Heart right ventricle (tissue), 16 donors: ENCODE results near the gene OR4S1. TPM values are rescaled to one million over a fixed set of nuclear protein-coding genes. Genes with fewer than 3 reads are reported as not detected.
A peak's percentile ranks its signal among the peaks of the same experiment; 100 is the strongest.
"Not testable (repeated sequence)": the region's sequence is repeated elsewhere in the genome, so short reads cannot be mapped to it uniquely, and the experiment has no call there.

Experiments used
- ATAC-seq, 8 donors: fragments of 200-7000 bp; cut with Tn5 transposase; one replicate each; pipeline ENCODE4 v1.9.1; 2020; ENCODE audit warnings: mild to moderate bottlenecking in 8 of 8, moderate library complexity in 8 of 8, moderate number of reproducible peaks in 1 of 8
- DNase-seq, 2 donors: peaks; one replicate each; pipeline ENCODE4 v3.0.0-alpha.2; 2020
- H3K27ac ChIP-seq, 10 donors: fragments of 200-600 bp; sonication (generic) in 2 of 10; one replicate each; pipeline versions ENCODE4 v1.5.0 to v1.8.0; 2020 to 2022; ENCODE audit warnings: mild to moderate bottlenecking in 3 of 10
- H3K27me3 ChIP-seq, 7 donors: fragments of 200-600 bp; one replicate each; pipeline ENCODE4 v1.8.0; 2021 to 2022; ENCODE audit warnings: mild to moderate bottlenecking in 2 of 7
- H3K36me3 ChIP-seq, 9 donors: fragments of 200-600 bp; sonication (generic) in 1 of 9; one replicate each; pipeline versions ENCODE4 v1.5.0 to v1.8.0; 2020 to 2022; ENCODE audit warnings: mild to moderate bottlenecking in 2 of 9
- H3K4me1 ChIP-seq, 9 donors: fragments of 200-600 bp; sonication (generic) in 1 of 9; one replicate each; pipeline versions ENCODE4 v1.5.0 to v1.8.0; 2020 to 2022; ENCODE audit warnings: mild to moderate bottlenecking in 4 of 9
- H3K4me3 ChIP-seq, 10 donors: fragments of 200-600 bp; sonication (generic) in 2 of 10; one replicate each; pipeline versions ENCODE4 v1.5.0 to v1.8.0; 2020 to 2022; ENCODE audit warnings: mild to moderate bottlenecking in 7 of 10, moderate library complexity in 2 of 10
- H3K9me3 ChIP-seq, 11 donors: fragments of 200-600 bp in 10 of 11; sonication (generic) in 2 of 11; one replicate each; pipeline versions ENCODE4 v1.5.0 to v1.8.0; 2013 to 2022; ENCODE audit warnings: mild to moderate bottlenecking in 2 of 11, control low read depth in 1 of 11, moderate library complexity in 1 of 11
- WGBS, 2 donors: extraction: QIAGEN DNeasy Blood & Tissue Kit; methylation state at CpG; one replicate each; pipeline ENCODE4 v1.1.7; 2013; ENCODE audit warnings: inconsistent platforms in 1 of 2; 5-methylcytosine and 5-hydroxymethylcytosine counted together
- intact Hi-C, 10 donors: fragments of 100-400 bp; cut with DNase I; formaldehyde crosslinking; loops; one replicate each; pipeline versions ENCODE4 v1.11.1 to v1.14.2; 2022
- polyA plus RNA-seq, 2 donors: library from polyadenylated mRNA; stranded (reverse); fragments of 200-250 nt; gene quantifications; one replicate each; pipeline ENCODE4 v1.2.3, GENCODE V29; 2013
- total RNA-seq, 10 donors: library from RNA; stranded (reverse); fragmentation: NEBNext Ultra II Directional in 3 of 10; extraction: Animal tissue kit (Norgen Biotek cat#: 25700) in 3 of 10; gene quantifications; one replicate each; pipeline versions ENCODE4 v1.2.1 to v1.2.4, GENCODE V29; 2021 to 2023
- TF ChIP-seq, protein P1 (sequence below), 9 donors: fragments of 200-600 bp; sonication (generic) in 2 of 9; IDR thresholded peaks; one replicate each; pipeline versions ENCODE4 v1.5.0 to v1.8.0; 2021 to 2022; ENCODE audit warnings: antibody characterized with exemption in 9 of 9, mild to moderate bottlenecking in 5 of 9, moderate library complexity in 1 of 9
- donor health status: Arrhythmogenic right ventricular cardiomyopathy.
- donor health status: ischemic (EF 13 %, LVEDD 7.1; RV severe dilation, severe dysfunction).
- donor health status: healthy with polysubstance abuse.
- donor health status: DM: no; HTN: yes; CAD: no.
- donor health status: DM: no; HTN: no; CAD: no.
- donor health status: ischemic (EF 25% LVEDD 6.9; RV normal size, moderate dysfunction).
- donor health status: ischemic (EF 25% LVEDD 5.7; RV mildly dilated, moderate dysfunction).
- donor health status: healthy.
- donor health status: DM: yes; HTN: yes; CAD: no.
- donor health status: Ischemic cardiomyopathy.
- donor health status: ischemic (EF 35%, LVEDD 5.7; RV mildly dilated, moderate dysfunction).
- donor health status: nonischemic (EF 11% LVEDD 7.7; RV severe dilation, severe dysfunction).
- donor health status: DM: yes; HTN: yes; CAD: no.
- donor health status: PGD.
- donor health status: ischemic (EF 29% LVEDD 5.4; RV normal size, mild dysfunction).
- donor health status: nonischemic (EF 23%, LVEDD 6.1; RV moderate dilation, normal function).

The OR4S1 gene
- total and polyA plus RNA-seq, 12 donors: not detected

DNA sequence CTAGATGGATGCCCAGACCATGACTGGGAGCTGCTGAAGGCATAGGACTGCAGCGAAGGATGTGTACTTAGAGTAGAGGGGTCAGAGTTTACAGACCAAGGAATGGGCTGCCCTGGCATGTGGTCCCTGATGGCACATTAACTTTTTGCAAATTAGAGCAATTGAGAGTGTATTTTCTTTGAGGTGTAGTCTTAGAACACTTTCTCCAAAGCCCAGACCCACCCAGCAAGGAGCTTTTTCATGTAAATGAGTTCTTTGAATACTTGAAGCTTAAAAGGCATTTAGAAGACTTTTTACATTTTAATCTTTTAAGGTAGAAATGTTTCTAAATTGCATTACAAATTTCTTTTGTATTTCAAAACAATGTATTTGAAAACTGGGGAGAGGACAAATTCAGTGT is 33.4 kb upstream of the OR4S1 start:
- Histone ChIP-seq H3K4me3 (no peak overlapping the region), H3K9me3 (no peaks in the 10 kb centered on the region), H3K36me3 (no peaks in the 10 kb centered on the region), H3K27me3 (no peaks in the 10 kb centered on the region), H3K4me1 (no peaks in the 10 kb centered on the region), H3K27ac (no peak overlapping the region)
- TF ChIP-seq, protein P1, sequence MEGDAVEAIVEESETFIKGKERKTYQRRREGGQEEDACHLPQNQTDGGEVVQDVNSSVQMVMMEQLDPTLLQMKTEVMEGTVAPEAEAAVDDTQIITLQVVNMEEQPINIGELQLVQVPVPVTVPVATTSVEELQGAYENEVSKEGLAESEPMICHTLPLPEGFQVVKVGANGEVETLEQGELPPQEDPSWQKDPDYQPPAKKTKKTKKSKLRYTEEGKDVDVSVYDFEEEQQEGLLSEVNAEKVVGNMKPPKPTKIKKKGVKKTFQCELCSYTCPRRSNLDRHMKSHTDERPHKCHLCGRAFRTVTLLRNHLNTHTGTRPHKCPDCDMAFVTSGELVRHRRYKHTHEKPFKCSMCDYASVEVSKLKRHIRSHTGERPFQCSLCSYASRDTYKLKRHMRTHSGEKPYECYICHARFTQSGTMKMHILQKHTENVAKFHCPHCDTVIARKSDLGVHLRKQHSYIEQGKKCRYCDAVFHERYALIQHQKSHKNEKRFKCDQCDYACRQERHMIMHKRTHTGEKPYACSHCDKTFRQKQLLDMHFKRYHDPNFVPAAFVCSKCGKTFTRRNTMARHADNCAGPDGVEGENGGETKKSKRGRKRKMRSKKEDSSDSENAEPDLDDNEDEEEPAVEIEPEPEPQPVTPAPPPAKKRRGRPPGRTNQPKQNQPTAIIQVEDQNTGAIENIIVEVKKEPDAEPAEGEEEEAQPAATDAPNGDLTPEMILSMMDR (IDR thresholded peaks at IDR 0.05): no peak
- 22 to 35% methylated on average over 1 of the region's 1 CpG for WGBS, 2 donors
- ATAC-seq (no peak), DNase-seq (no peak)
- intact Hi-C loops: no loop called here

DNA sequence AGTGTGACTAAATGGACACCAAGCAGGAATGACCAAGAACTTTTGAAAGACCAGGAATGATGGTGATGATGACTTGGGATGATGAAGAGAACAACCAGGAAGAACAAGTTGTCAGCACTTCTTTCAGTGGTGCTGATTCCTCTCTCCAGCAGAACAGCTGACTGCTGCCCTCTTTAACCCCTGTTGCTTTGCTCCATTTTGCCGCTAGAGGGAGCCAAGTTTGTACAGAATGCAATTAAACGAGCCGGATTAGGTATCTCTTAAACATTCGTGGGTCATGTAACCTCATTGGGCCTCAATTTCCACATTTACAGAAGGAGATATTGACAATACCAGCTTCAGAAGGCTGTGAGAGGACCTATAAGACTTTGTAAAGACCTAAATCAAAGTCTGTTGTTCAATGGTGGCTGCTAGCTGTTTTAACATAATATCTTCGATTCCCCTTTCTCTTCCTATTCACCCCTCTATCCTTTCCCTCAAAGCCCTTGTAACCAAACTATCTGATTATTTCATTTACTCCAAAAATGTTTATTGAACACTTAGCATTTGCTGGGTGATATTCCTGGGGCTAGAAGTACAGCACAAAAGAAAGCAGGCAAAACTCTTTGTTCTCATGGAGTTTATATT is 1.9 kb downstream of the OR4S1 start:
- no peaks in the 10 kb centered on the region for H3K4me1 ChIP-seq
- H3K4me3 ChIP-seq: no peak overlapping the region
- WGBS, 2 donors: 19 to 21% methylated on average over 5 of the region's 5 CpGs
- H3K9me3 ChIP-seq: peaks cover 0 to 14% (median 0%) of the 10 kb centered on the region in 11 donors
- ATAC-seq (peak in 5 of 8 donors; percentile 29 to 73 (median 60)), DNase-seq (peak; percentile 15 to 56)
- H3K27ac ChIP-seq: no peak overlapping the region
- intact Hi-C loops: loop anchor here in 4 of 10 donors (5.0 to 10.0 kb wide), 3 partner anchors 133 to 857 kb away; no protein-coding TSS in a partner anchor
- no peaks in the 10 kb centered on the region for H3K27me3 ChIP-seq
- H3K36me3 ChIP-seq: no peaks in the 10 kb centered on the region
- TF ChIP-seq, protein P1 (IDR thresholded peaks at IDR 0.05): peak; percentile 54 to 88 (median 79)

DNA sequence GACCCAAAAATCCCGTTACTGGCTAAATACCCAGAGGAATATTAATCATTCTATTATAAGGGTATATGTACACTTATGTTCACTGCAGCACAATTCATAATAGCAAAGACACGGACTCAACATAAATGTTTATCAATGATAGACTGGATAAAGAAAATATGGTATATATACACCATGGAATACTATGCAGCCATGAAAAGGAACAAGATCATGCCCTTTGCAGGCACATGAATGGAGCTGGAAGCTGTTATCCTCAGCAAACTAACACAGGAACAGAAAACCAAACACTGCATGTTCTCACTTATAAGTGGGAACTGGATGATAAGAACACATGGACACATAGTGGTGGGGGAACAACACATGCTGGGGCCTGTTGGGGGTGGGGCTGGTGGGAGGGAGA is 7.6 kb downstream of the OR4S1 start:
- not testable (repeated sequence) for ATAC-seq

DNA sequence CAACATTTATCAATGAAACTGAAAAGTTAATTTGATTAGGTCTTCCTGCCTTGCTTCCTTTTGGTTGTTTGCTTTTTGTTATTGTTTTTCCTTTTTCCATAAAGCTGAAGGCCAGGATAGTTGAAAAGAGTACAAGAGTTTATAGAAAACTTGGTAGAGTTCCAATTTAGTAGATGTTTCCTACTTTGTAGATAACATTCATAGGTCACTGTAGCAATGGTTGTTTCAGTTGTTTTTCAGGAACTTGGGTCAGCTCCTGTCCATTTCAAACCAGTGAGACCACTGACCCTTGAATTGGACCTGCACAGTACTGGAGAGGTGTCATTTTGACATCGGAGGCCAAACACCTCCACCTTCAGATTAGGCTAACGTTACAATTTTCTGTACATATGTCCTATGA is 13.8 kb downstream of the OR4S1 start:
- H3K9me3 ChIP-seq, H3K4me1 ChIP-seq, H3K4me3 ChIP-seq, H3K36me3 ChIP-seq, H3K27ac ChIP-seq, H3K27me3 ChIP-seq, ATAC-seq, DNase-seq, intact Hi-C loops: not testable (repeated sequence)
- 70 to 75% methylated on average over 2 of the region's 2 CpGs for WGBS, 2 donors

More for the DNA sequence above, 7.6 kb downstream of the OR4S1 start:
- H3K36me3 ChIP-seq, DNase-seq, H3K27me3 ChIP-seq, H3K4me1 ChIP-seq, intact Hi-C loops, H3K27ac ChIP-seq, H3K4me3 ChIP-seq: not testable (repeated sequence)
- 59 to 69% methylated on average over 2 of the region's 2 CpGs for WGBS, 2 donors
- peaks cover 0 to 25% (median 0%) of the 10 kb centered on the region in 11 donors for H3K9me3 ChIP-seq

DNA sequence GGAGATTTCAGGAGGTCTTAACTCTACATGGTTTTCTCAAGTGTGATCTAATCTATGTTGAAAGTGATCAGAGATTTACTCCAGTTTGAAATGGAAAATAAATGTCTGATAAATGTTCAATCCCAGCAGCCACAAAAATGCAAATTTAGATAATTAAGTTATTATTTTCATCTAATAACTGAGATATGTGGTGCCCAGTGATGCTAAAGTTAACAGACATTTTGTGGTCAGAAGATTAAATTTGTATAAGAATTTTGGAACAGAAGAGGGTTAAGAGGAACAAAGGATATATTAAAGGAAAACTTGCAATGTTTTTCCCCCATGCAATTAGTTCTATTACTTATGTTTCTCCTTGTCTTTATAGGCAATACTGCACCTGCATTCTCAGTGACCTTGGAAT is 18.6 kb downstream of the OR4S1 start, which contains the start of gene OR4C3:
Gene OR4C3 (plus strand): TSS at position 301 of the 400 bp plus-strand sequence. CDS start 102 bp downstream, outside the sequence.
- H3K36me3 ChIP-seq, DNase-seq, H3K4me3 ChIP-seq, H3K4me1 ChIP-seq, H3K27me3 ChIP-seq, H3K9me3 ChIP-seq, intact Hi-C loops, H3K27ac ChIP-seq, ATAC-seq: not testable (repeated sequence)

DNA sequence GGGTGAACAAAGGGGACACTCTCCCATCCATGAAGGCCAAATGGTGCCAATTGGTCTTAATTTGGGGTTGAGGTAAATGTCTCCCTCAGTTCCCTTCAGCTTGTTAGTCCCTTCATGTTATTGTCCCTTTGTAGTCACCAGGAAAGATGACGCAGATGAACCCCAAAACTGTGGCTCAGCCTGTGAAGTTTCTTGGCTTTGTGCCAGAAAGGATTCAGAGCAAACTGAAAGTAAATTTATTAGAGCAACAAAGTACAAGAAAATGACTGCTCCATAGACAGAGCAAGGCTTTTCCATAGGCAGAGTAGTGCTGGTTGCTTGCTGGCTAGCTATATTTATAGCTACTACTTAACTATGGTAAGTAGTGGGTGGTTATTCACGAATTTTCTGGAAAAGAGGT is 35.4 kb downstream of the OR4S1 start:
- Histone ChIP-seq H3K27ac (no peak overlapping the region), H3K4me3 (no peak overlapping the region), H3K27me3 (no peaks in the 10 kb centered on the region), H3K36me3 (no peaks in the 10 kb centered on the region), H3K4me1 (no peaks in the 10 kb centered on the region), H3K9me3 (peaks cover 0 to 12% (median 0%) of the 10 kb centered on the region in 11 donors)
- TF ChIP-seq, protein P1 (IDR thresholded peaks at IDR 0.05): no peak
- no peak for DNase-seq
- intact Hi-C loops: no loop called here
- no peak for ATAC-seq
- 53 to 54% methylated on average over 2 of the region's 2 CpGs for WGBS, 2 donors

DNA sequence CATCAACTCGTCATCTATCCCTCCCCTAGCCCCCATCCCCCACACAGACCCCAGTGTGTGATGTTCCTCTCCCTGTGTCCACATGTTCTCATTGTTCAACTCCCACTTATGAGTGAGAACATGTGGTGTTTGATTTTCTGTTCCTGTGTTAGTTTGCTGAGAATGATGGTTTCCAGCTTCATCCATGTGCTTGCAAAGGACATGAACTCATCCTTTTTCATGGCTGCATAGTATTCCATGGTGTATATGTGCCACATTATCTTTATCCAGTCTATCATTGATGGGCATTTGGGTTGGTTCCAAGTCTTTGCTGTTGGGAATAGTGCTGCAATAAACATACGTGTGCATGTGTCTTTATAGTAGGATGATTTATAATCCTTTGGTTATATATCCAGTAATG is 36.5 kb downstream of the OR4S1 start:
- H3K36me3 ChIP-seq, DNase-seq, H3K27me3 ChIP-seq, ATAC-seq, H3K4me1 ChIP-seq, H3K4me3 ChIP-seq, H3K27ac ChIP-seq, intact Hi-C loops: not testable (repeated sequence)
- peaks cover 0 to 13% (median 0%) of the 10 kb centered on the region in 11 donors for H3K9me3 ChIP-seq
- 55 to 59% methylated on average over 2 of the region's 2 CpGs for WGBS, 2 donors

DNA sequence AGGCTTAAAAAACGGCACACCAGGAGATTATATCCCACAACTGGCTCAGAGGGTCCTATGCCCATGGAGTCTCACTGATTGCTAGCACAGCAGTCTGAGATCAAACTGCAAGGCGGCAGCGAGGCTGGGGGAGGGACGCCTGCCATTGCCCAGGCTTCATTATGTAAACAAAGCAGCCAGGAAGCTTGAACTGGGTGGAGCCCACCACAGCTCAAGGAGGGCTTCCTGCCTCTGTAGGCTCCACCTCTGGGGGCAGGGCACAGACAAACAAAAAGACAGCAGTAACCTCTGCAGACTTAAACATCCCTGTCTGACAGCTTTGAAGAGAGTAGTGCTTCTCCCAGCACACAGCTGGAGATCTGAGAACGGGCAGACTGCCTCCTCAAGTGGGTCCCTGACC is 40.3 kb downstream of the OR4S1 start:
- H3K27me3 ChIP-seq, H3K4me3 ChIP-seq, H3K36me3 ChIP-seq, H3K27ac ChIP-seq, ATAC-seq, H3K4me1 ChIP-seq, intact Hi-C loops, DNase-seq: not testable (repeated sequence)
- WGBS, 2 donors: 62 to 64% methylated on average over 5 of the region's 5 CpGs
- H3K9me3 ChIP-seq: peaks cover 0 to 21% (median 0%) of the 10 kb centered on the region in 11 donors
